ENCODE measurements around the gene A2M.

A2M gene

DNA sequence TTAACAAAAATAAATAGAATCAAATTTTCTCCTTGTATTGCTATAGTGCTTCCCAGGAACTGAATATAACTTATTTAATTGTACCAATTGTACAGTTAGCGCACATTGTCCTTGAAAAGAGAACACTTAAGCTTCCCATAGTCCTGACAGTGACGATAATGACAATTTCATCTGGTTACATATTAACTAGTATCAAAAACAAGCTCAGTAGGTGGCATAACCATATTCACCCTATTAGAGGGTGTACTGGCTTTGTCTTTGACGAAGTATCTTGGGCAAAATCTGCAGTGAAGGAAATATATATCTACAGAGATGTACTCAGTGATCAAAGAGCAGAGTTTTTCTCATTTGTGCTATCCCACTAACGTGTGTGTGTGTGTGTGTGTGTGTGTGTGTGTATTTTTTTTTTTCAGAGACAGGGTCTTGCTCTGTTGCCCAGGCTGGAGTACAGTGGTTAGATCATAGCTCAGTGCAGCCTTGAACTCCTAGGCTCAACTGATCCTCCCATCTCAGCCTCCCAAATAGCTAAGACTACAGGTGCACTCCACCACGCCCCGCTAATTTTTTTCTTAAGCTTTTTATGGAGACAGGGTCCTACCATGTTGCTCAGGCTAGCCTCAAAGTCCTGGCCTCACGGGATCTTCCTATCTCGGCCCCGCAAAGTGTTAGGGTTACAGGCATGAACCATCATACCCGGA lies 4.9 kb upstream of the A2M start:
- DNase-seq = no peak

DNA sequence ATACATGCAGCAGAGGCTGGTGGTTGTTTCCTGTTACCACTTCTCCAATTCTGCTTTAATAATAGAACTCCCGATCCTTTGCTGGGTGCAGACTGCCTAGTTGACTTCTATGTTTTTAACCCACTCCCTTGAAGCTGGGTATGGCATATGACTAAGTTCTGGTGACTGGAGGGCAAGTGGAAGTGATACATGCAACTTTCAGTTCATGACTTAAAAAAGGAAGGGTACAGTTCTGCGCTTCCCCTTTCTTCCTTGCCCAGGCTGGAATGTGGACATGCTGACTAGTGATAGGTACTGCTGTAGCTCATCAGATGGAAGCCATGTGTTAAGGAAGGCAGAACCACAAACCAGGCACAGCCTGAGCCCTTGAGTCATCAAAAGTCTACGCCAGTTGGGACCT lies 2.4 kb upstream of the A2M start:
- DNase-seq = no peak

DNA sequence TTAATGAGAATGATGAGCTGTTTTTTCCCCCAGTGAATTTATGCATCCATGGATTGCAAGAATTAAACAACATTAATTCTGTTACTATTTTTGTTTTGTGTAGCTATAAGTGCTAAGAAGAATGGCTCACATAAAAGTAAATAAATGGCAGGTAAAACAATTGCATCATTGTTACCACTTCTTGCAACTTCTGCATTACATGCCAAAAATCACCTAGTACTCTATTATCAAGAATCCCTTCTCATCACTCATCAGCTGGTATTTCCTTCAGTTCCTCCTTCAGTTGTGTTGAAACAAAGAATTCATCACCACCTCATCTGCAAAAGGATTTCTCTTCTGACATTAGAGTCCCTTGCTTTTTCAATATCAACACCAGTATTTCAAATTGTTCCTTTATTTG lies 773 bp downstream of the A2M start:
- no peak for DNase-seq

DNA sequence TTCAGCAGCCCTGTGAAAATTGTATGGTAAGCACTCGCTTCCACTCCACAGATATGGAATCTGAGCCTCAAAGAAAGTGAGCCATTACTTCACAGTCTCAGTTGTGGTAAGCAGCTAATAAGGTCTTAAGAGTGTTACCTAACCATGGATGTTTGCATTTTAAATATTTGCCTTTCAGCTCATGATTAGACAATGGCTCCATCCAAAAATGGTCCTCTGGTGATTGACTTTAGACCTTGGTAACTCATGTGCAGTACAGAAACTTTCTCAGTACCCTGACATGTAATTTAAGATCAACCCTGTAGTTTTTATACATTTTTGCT lies 1.8 kb downstream of the A2M start:
- DNase-seq = no peak

DNA sequence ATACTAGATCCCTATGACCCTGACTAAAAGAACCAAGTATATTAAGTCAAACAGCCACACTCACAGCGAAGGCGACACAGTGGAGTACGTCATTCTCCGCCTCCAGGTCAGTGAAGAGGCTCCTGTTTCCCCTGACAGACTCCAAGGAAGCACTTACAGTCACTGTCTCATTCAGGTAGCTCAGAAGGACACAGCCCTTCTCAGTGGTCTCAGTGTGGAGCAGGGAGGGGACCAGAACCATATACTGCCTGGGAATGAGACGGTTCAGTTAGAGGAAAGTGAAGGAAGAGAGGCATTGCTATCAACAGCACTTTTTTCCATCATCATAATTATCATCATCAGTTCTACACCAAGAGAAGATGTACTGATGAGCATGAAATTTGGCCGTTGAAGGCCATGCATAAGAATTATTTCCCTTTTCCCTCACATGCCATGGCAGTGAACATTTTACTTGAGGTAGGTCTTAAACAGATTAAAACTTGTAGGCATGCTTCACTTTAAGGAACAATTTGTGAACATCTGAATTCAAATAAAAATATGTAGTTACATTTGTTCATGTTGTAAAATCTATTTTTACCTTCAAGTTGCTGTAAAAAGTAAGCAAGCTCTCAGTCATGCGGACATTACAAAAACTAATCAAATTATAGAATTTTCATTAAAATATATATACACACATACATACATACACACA lies 2.3 kb downstream of the A2M start:
- DNase-seq = no peak

DNA sequence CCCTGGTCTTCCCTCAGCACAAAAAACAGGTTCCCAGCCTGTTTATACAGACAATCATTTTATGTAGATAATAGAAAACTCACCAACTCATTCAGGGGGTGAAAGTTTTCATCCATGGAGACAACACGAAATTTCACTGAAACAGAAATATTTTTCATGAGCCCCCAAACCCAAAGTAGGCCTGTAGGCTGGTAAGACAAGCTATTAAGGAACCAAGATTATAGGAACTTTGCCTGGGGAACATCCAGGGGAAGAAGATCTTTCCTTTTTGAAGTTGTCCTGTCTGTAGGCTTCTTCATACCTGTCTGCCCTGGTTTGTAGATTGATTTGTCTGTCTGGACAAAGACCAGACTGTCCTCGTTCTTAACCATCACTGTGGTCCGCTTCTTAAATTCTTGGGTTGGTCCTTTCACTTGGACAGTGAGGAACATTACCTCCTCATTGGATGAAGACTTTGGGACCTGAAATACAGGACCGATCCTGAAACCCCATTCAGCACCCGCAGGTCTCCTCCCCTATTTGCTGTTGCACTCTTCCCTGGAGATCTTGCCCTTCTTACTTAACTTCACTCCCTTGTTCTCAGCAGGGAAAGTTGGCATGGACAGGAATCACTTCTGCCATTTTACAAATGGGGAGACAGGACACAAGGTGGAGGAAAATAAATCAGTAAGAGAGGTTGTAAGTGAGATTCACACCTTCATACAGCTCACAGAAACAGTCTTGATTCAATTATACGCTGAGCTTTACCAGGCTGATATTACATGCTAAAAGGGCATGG lies 3.5 kb downstream of the A2M start:
- DNase-seq = no peak

DNA sequence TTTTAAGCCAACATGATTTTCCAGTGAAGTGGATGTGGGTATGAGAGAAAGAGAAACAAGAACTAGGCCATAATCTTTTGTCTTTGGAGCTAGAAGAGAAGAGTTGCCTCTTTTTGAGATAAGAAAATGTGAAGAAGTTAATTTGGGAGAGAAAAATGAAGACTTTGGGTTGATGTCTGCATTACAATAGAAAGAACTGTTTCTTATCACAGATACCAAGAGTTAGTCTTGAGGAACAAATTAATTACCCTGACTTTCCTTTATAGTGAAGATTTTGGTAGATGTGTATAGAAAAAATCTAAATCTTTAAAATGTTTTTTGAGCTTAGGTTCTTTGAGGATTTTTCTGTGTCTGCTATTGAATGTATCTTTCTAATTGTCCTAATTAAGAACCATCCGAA lies 4.2 kb downstream of the A2M start:
- no peak for DNase-seq

DNA sequence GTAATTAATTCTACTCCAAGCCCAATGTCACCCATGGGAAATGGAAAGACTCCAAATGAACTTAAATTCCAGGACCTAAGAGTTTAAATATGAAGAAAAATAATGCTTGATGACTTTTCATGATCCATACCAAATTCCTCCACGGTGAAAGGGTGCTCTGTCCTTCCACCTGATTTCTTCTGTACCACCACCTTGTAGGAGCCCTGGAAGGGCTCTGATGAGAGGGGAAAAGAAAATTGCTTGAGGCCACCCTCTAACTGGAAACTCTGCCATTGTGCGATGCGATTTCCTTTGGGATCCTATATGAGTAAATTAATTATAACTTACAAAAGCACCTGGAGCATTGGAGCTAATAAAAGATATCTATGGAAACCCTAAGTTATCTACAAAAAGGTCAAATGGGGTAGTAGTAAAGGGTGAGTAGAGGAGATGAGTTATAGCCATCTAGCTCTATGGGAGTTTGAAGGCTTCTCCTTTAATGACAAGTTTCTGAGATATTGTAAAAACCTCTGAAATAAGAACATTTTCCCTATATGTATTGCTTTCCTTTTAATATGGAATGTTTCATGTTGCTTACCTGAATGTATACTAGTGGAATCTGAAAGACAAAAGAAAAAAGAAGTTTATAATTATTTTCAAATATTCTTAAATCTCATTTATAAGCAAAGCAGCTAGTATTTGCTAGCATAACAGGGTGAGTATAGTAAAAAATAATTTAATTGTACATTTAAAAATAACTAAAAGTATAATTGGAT lies 5.8 kb downstream of the A2M start:
- no peak for DNase-seq

DNA sequence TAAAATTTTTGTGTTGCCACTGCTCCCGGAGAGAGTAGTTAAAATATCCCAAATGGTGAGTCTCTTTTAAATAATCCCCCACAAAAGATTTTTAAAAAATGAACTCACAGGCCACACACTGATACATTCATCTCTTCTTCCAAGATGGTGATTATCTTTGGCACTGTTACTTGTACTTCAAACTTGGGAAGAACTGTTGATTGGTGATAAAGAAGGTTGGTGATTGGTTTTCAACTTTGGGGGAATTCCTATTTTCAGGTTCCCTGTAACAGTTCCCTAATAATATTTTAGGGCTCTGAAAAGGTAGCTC lies 6.6 kb downstream of the A2M start:
- DNase-seq = no peak

DNA sequence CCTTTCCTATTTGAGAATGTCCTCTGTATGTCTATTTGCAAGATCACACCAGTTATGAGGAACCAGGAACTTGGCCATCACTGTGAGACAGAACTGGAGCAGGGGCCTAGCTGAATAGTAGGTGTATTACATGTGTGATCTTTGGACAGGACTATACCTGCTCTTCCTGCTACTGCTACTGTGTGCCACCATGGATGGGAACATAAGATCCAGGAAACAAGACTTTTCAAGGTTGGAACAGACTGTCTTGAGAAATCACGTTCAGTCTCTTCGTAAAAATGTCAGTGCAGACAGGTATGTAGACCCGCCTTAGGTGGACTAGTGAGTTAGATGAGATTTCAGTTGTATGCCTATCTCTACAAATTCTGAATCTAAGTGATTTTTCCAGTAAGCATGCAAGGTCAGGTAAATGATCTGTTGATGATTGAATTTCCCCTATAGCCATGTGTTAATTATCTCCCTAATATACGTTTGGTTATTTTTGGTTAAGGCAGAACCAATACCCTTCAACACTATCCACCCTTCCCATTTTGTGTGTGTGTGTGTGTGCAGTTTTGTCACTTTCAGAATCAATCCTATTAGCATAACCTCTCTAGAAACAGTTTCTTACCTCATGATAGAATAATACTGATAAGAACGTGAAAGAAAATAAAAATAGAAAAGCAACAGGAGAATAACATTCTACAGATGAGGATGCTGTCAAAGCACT lies 7.1 kb downstream of the A2M start:
- DNase-seq = no peak

DNA sequence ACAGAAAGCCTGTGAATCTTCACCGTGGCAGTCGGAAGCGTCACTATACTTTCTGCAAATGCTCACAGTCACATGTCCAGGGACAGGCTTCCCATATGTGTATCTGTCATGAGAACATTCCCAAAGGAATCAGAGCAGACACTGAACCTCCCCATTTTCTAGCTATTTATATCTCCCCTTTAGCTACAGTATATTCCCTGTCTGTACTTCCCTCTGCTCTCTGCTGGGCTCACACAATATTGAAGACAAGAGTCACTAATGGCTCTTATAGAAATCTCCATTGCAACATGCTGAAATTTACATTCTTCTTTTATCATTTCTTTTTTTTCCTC lies 8.2 kb downstream of the A2M start:
- DNase-seq = no peak

DNA sequence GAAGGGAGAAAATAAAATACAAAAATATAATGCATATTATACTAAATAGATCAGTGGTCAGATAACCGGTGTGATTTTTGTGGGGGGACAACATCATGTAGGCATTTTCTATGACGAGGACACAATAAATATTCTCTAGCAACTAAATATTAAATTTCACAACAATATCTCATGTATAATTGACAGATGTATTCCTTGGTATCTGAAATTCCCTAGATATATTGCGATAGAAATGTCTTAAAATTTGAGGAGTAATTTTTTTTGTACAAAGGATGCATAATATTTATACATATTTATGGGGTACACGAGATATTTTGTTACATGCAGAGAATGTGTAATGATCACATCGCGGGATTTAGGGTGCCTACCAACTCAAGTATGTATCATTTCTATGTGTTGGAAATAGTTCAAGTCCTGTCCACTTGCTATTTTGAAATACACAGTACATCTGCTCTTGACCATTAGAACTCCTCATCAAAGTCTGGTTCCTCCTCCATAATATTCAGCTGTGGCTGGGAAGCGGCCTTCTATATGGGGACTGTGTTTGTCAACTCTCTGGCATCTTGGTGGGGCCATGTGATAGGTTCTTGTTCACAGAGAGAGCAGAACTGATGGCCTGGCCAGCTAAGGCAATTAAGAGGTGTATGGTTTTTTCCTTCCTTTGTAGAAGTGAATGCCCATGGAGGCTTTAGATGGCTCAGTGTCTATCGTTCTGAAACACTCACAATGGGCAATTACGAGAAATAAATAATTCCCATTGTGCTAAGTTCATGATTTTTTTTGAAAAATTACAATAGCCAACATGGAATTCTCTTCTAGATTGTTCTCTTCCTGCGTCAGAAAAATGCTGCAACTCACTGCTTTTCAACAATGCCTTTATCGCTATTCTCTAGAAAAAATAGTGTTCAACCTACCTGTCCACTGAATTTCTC lies 8.8 kb downstream of the A2M start:
- no peak for DNase-seq

DNA sequence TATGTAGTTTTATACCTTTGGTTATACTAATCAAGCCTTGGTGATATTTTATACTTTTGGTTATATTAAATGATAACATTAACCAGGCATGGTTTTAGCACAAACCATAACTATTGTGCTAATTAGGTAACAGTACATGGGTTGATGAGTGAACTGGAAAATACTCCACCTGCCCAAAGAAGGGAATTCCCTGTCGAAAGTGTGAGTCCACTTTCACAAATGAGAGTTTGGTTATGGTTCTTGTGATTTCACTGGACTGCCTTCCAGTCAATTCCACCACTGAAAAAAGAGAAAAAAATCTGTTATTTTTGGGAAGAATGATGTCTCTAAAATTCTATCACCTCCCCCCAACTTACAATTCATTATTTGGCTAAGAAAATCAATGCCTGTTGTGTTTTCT lies 9.7 kb downstream of the A2M start:
- no peak for DNase-seq

DNA sequence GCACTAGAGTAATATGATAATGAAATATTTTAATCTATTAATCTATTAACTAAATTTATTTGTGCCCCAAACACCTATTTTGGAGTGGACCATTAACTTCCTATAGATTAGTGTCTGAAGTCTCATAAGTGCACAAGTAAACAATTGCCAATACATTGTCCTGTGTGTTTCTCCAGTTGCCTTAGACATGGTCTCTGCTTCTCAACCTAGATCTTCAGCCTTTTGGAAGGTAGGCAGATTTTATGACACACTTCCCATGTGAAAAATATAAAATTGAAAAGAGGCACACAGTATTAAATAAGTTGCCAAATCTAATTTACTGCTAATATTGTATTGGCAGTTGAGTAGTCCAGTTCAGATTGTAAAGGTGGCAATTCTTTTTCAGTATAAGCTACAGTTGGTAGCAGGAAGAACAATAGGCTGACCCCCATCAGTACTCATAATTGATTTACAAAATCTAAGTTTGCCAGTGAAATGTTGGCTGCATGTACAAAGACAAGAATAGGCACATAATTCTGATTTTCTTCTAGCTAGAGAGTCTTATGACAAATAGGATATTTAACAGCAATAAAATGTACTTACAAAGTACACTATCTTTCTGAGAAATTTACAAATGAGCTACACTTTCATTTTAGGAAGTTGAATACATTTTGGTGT lies 10.8 kb downstream of the A2M start:
- no peak for DNase-seq

DNA sequence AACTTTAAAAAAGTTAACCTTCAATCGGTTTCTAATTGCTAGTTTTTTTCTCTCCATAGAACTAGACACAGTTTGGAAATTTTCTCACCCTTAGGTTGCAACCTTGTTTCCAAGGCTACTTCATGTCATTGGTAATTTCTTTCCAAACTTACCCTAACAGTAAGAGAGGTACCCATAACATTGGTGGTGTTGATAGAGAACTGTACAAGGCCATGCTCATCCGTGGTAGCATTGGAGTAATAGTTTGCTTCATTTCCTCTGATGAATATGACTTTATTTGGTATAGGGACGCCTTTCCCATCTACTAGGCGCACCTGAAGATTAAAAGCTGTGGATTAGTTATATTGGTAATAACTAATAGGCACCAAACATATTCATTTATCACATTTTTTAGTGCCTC lies 11.6 kb downstream of the A2M start:
- no peak for DNase-seq

DNA sequence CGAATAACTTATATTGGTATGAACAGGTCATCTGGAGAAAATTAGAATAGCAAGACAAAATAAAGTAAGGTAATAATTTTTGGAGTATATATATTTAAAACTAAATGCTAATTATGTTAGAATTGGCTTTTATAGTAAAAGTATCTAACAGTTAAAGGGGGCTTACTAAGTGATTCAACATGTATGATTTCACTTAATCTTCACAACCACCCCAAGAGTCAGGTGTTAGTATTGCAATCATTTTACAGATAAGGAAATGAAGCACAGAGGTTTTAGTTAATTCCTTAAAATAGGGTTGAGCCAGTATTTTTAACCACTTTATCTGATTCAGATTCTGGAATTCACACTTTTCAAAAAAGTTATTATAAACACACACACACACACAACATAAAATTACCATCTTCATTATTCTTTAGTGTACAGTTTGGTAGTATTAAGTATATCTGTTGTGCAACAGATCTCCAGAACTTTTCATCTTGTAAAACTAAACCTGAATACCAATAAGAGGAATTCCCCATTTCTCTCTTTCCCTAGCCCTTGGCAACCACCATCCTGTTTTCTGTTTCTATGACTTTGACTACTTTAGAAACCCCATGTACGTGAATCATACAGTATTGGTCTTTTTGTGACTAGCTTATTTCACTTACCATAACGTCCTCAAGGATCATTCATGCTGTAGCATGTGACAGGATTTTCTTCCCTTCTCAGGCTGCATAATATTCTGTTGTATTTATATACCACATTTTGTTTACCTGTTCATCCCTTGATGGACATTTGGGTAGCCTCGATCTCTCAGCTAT lies 12.5 kb downstream of the A2M start:
- DNase-seq = no peak

DNA sequence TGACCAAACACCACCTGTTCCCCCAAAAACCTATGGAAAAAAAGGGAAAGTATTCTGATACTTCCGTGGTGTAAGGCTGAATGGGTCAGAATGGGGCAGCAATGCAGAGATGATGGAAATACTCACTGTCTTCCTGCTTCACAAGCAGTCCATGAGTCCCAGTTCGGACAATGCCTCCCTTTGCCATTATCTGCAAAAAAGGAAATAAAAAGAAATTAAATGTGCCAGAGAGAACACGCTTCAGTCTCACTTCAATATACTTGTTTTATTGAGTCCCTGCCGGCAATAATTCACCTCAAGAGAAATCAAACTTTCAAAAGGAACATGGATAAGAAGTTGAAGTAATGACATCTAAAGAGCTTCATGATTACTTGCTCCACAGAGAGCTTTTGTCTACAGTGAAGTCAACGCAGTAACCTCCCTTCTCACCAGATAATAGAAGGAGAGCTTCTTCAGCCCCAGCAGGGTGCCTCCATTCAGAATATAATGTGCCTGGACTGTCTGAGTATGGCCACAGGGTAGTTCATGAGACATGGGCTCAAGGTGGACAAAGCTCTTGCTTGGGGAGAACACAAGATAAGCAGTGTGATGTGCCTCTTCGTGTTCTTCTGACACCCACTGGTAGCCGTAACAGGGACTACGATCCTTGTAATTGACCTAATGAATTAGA lies 14.6 kb downstream of the A2M start:
- DNase-seq = no peak

DNA sequence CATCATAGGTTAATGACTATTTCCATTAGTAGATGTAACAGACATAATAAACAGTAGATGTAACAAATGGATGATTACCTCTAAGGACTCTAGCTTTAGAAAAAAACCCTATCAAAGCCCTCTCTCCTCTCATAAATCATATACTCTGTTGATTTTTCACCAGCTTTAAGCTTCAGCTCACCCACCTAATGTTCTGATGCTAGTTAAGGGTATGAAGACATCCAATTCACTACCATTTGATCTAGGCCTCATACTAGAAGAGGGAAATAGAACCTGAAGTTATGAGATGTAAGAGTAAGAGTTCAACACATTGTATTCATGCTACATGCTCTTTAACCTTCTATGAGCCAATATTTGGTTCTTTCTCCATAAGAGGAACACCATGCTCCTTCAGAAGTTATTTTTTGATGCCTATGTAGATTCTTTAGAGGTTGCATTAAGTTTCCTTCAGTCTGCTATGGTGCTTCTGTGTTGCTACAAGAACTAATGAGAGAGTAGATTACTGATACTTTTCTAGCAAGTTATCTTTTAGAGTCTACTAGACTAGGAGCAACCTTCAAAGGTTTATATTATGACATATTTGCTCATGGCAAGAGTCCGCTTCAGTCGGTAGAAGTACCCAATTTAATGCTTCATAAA lies 16.0 kb downstream of the A2M start:
- DNase-seq = no peak

DNA sequence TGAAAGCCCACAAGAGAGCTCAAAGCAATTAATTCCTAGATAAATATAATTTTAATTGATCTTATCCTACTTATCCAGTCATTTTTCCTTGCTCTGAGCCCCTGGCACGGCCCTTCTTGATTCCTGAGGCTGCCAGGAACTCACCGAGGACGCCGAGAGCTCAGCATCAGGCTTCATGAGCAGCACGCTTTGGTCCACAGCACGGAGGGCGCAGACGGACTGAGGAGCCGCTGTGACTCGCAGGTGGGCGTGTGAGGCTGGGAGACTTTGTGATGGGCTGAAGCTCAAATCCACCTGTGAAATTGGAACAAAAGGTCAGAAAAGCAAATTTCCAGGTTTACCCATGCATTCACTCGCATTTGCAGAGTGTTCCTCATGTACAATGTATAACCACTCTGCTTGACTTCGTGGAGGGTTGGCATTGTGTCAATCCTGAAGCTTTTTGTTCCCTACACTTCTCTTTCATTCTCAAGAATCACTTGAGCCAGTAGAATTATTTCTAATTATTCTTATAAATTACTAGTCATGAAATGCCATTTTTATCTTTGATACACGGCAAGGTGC lies 17.2 kb downstream of the A2M start:
- DNase-seq = no peak

Data from NCI-H2107 (cell line).